ENCODE results near the gene CFDP1.

GRCh38 chr16:75248142-75248535 is 185.2 kb downstream of the CFDP1 start:
- TF ChIP-seq CTCF (conservative IDR thresholded peaks at IDR 0.05; ENCODE audit: low read depth, low read length) (no peak), EZH2 (IDR thresholded peaks at IDR 0.05; ENCODE audit: borderline replicate concordance, low read depth, low read length, poor library complexity, severe bottlenecking) (no peak)
